Stimulated activated CD4-positive, alpha-beta T cell treated with anti-CD3 and anti-CD28 coated beads, Interleukin-4, amount 100 ng/mL, for 48 hours (primary cell): ENCODE data around the gene TEKTIP1.

Experiments used
- DNase-seq, 2 donors: peaks; one replicate each; pipeline ENCODE4 v3.0.0-alpha.2; 2020; ENCODE audit warnings: low read depth in 2 of 2

Gene TEKTIP1

GRCh38 chr19:3537438-3538240 is 1.3 kb upstream of the TEKTIP1 start:
- no peak for DNase-seq

- no peak for DNase-seq
These were observed 580 bp upstream of the TEKTIP1 start for GRCh38 chr19:3538258-3538929.

GRCh38 chr19:3539756-3540118 is 763 bp downstream of the TEKTIP1 start:
- no peak for DNase-seq

- DNase-seq = no peak
These were observed 4.4 kb downstream of the TEKTIP1 start for GRCh38 chr19:3543150-3544057.

GRCh38 chr19:3544058-3544376 is 5.0 kb downstream of the TEKTIP1 start:
- DNase-seq = no peak

GRCh38 chr19:3544742-3545668 is 6.0 kb downstream of the TEKTIP1 start:
- peak; percentile 71 to 89 for DNase-seq

- DNase-seq = no peak
These were observed 6.7 kb downstream of the TEKTIP1 start for GRCh38 chr19:3545669-3546034.

- DNase-seq = no peak
These were observed 7.1 kb downstream of the TEKTIP1 start for GRCh38 chr19:3546119-3546518.

GRCh38 chr19:3547301-3547731 is 8.3 kb downstream of the TEKTIP1 start:
- peak in 1 of 2 donors; percentile 26 for DNase-seq

- no peak for DNase-seq
These were observed 8.9 kb downstream of the TEKTIP1 start for GRCh38 chr19:3547767-3548282.

- DNase-seq = no peak
These were observed 9.6 kb downstream of the TEKTIP1 start for GRCh38 chr19:3548606-3549005.

GRCh38 chr19:3549816-3550215 is 10.8 kb downstream of the TEKTIP1 start:
- DNase-seq = no peak

- DNase-seq = no peak
These were observed 12.2 kb downstream of the TEKTIP1 start for GRCh38 chr19:3550947-3551791.

- no peak for DNase-seq
These were observed 12.8 kb downstream of the TEKTIP1 start for GRCh38 chr19:3551792-3552095.

- no peak for DNase-seq
These were observed 15.5 kb downstream of the TEKTIP1 start for GRCh38 chr19:3554254-3555083.

- no peak for DNase-seq
These were observed 16.9 kb downstream of the TEKTIP1 start for GRCh38 chr19:3555653-3556422.

GRCh38 chr19:3556423-3556977 is 17.5 kb downstream of the TEKTIP1 start:
- DNase-seq = no peak

GRCh38 chr19:3556978-3557460 is 18.0 kb downstream of the TEKTIP1 start:
- DNase-seq = peak; percentile 44 to 55
